OCI-LY1 (cell line): Measurements from ENCODE around the gene MZF1.
A peak's percentile ranks its signal among the peaks of the same experiment; 100 is the strongest.

Source experiments
- CTCF ChIP-seq: fragments of 200-600 bp; sonication (generic), shearing (Covaris generic); IDR thresholded peaks from 2 replicates; pipeline ENCODE4 v1.5.1; 2017; ENCODE audit warnings: mild to moderate bottlenecking, antibody characterized with exemption, low read length, moderate library complexity, mixed read lengths
- EZH2 ChIP-seq: fragments of 200-600 bp; sonication (generic), shearing (Covaris generic); IDR thresholded peaks from 2 replicates; pipeline ENCODE4 v1.8.0; 2017; ENCODE audit warnings: borderline replicate concordance, mixed run types, mild to moderate bottlenecking, antibody characterized with exemption, low read length, moderate library complexity, mixed read lengths

DNA sequence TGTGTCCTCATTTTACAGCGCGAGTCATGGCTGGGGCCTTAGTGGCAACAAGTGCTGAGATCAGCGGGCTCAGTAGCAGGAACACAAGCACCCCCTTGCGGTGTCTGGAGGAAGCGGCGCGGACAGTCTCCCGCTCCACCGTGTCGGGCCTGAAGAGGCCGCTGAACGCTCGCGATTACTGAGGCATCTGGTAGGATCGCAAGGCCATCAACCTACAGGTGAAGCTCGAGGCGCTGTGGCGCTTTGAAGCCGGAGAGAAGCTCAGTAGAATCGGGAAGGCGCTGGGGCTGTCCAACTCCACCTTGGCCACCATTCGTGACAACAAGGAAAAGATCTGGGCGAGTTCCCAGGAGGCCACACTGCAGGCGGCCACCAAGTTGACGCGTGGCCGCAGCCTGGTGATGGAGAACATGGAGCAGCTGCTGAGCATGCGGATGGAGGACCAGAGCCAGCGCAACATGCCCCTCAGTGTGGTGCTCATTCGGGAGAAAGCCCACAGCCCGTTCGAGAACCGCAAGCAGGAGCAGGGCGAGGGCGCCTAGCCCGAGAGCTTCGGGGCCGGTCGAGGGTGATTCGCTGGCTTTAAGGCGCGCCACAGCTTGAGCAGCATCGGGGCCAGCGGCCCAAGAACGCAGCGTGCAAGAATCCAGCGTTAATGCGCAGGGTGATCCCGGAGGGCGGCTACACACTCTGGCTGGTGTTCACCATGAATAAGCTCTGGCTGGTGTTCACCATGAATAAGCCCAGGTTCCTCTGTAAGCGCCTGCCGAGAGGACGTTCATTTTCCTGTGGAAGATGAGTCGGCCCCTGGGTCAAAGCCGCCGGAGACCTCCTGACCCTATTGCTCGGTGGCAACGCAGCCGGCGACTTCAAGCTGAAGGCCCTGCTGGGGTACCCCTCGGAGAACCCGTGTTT, 8.3 kb upstream of the MZF1 start:
- TF ChIP-seq CTCF: peak; percentile 99
- no peak for TF ChIP-seq EZH2
